B cell (primary cell): ENCODE measurements around the gene CYP4F22. TPM values are rescaled to one million over a fixed set of nuclear protein-coding genes. Genes with fewer than 3 reads are reported as not detected.

Experiments
- ATAC-seq: fragments of 200-7000 bp; cut with Tn5 transposase; one replicate; pipeline ENCODE4 v1.10.0; 2021; ENCODE audit warnings: low read depth, mild to moderate bottlenecking, moderate number of reproducible peaks, moderate library complexity
- CTCF ChIA-PET: fragments of 350-600 bp; sonication (Branson Sonifier 250); formaldehyde crosslinking; loops from one replicate; lab custom pipeline; 2021; ENCODE audit warnings: antibody characterized with exemption, inconsistent platforms; lab: Charles Lee
- POLR2A ChIA-PET: fragments of 350-600 bp; sonication (Branson Sonifier 250); formaldehyde crosslinking; loops from one replicate; lab custom pipeline; 2021; ENCODE audit warnings: antibody characterized with exemption; lab: Charles Lee
- DNase-seq: peaks from one replicate; pipeline ENCODE4 v3.0.0; 2013
- H2AFZ ChIP-seq: 2 replicates; pipeline ENCODE4 v1.6.1; 2012; ENCODE audit warnings: mild to moderate bottlenecking, low read depth, low read length; ENCODE audit not compliant: insufficient read depth, poor library complexity, severe bottlenecking
- H3K27ac ChIP-seq, 2 donors: 1 replicate in 1 of 2; 2 replicates in 1 of 2; pipeline ENCODE4 v1.5.1; 2012 to 2013; ENCODE audit warnings: low read length in 2 of 2, mild to moderate bottlenecking in 2 of 2, moderate library complexity in 1 of 2
- H3K27me3 ChIP-seq, 4 experiments: fragments of 200-600 bp in 1 of 4; sonication (generic) in 1 of 4; replicated peaks in 1 of 4; 1 replicate in 2 of 4; 2 replicates in 2 of 4; pipeline versions ENCODE4 v1.6.1 to v1.7.0; 2013 to 2016; ENCODE audit warnings: low read length in 3 of 4, mild to moderate bottlenecking in 2 of 4, mixed read lengths in 1 of 4, moderate library complexity in 1 of 4; ENCODE audit not compliant: insufficient read depth in 4 of 4, control insufficient read depth in 3 of 4; ENCODE audit errors: control extremely low read depth in 1 of 4
- H3K36me3 ChIP-seq, 2 experiments: replicated peaks in 1 of 2; 1 replicate in 1 of 2; 2 replicates in 1 of 2; pipeline versions ENCODE4 v1.6.1 to v1.7.1; 2013; ENCODE audit warnings: low read length in 1 of 2; ENCODE audit not compliant: insufficient read depth in 2 of 2, control insufficient read depth in 1 of 2; ENCODE audit errors: control extremely low read depth in 1 of 2, extremely low read depth in 1 of 2
- H3K4me1 ChIP-seq, 2 donors: fragments of 200-600 bp in 1 of 2; sonication (generic) in 1 of 2; 1 replicate in 1 of 2; 2 replicates in 1 of 2; pipeline versions ENCODE4 v1.5.1 to v1.6.1; 2013 to 2017; ENCODE audit warnings: low read length in 2 of 2; ENCODE audit not compliant: control insufficient read depth in 2 of 2, insufficient read depth in 2 of 2
- H3K4me2 ChIP-seq: replicated peaks from 2 replicates; pipeline ENCODE3; 2012; ENCODE audit warnings: mild to moderate bottlenecking, low read depth, low read length; ENCODE audit not compliant: poor library complexity, severe bottlenecking
- H3K4me3 ChIP-seq, 5 experiments: fragments of 200-600 bp in 1 of 5; sonication (generic) in 1 of 5; 1 replicate in 3 of 5; 2 replicates in 2 of 5; pipeline versions ENCODE4 v1.5.1 to v1.7.0; 2011 to 2016; ENCODE audit warnings: low read length in 4 of 5, mild to moderate bottlenecking in 4 of 5, low read depth in 2 of 5, control low read depth in 1 of 5, moderate library complexity in 1 of 5; ENCODE audit not compliant: insufficient read depth in 1 of 5; ENCODE audit errors: control extremely low read depth in 1 of 5, extremely low read depth in 1 of 5
- H3K79me2 ChIP-seq: fragments of 200-600 bp; sonication (generic); one replicate; pipeline ENCODE4 v1.6.0; 2016; ENCODE audit warnings: low read length; ENCODE audit not compliant: control insufficient read depth, insufficient read depth
- H3K9ac ChIP-seq: fragments of 200-600 bp; sonication (generic); 2 replicates; pipeline ENCODE4 v1.6.1; 2017; ENCODE audit warnings: mild to moderate bottlenecking, low read length, moderate library complexity
- H3K9me3 ChIP-seq, 3 donors: one replicate each; pipeline versions ENCODE4 v1.6.1 to v1.7.1; 2013; ENCODE audit warnings: low read length in 2 of 3; ENCODE audit not compliant: control insufficient read depth in 2 of 3, insufficient read depth in 1 of 3; ENCODE audit errors: control extremely low read depth in 1 of 3
- H4K20me1 ChIP-seq: 2 replicates; pipeline ENCODE4 v1.6.0; 2012; ENCODE audit warnings: mild to moderate bottlenecking, low read length; ENCODE audit not compliant: insufficient read depth, control insufficient read depth, poor library complexity, severe bottlenecking
- H3K27ac Mint-ChIP-seq: one replicate; pipeline ENCODE4 v1.8.0; 2021; ENCODE audit warnings: mixed read lengths
- H3K27me3 Mint-ChIP-seq: one replicate; pipeline ENCODE4 v1.8.0; 2021; ENCODE audit warnings: mixed read lengths
- H3K4me1 Mint-ChIP-seq: one replicate; pipeline ENCODE4 v1.8.0; 2021; ENCODE audit warnings: mixed read lengths
- H3K4me3 Mint-ChIP-seq: one replicate; pipeline ENCODE4 v1.8.0; 2021; ENCODE audit warnings: mixed read lengths
- H3K9me3 Mint-ChIP-seq: one replicate; pipeline ENCODE4 v1.8.0; 2022; ENCODE audit warnings: mixed read lengths; ENCODE audit not compliant: insufficient read depth
- CTCF ChIP-seq: fragments of 200-600 bp; IDR thresholded peaks from one replicate; pipeline ENCODE4 v1.8.0; 2022; ENCODE audit warnings: antibody characterized with exemption, mild to moderate bottlenecking
- EZH2 ChIP-seq: IDR thresholded peaks from 2 replicates; pipeline ENCODE4 v1.6.1; 2012; ENCODE audit warnings: borderline replicate concordance, low read depth, mild to moderate bottlenecking, moderate library complexity, low read length; ENCODE audit not compliant: insufficient read depth, poor library complexity, severe bottlenecking
- WGBS: methylation state at CpG from one replicate; pipeline ENCODE4 v1.1.5; 2013; ENCODE audit warnings: missing lambda C conversion rate; ENCODE audit not compliant: insufficient coverage; 5-methylcytosine and 5-hydroxymethylcytosine counted together
- intact Hi-C: fragments of 100-400 bp; cut with micrococcal nuclease; formaldehyde crosslinking; loops from one replicate; pipeline ENCODE4 v1.10.0; 2022
- polyA plus RNA-seq: library from polyadenylated mRNA; depleted of rRNA; stranded (reverse); fragments of >200 nt; gene quantifications from 2 replicates; pipeline ENCODE4 v1.2.3, GENCODE V29; 2012
- total RNA-seq, 2 donors: library from RNA; stranded (reverse); fragments of 120-200 nt in 1 of 2; gene quantifications; 1 replicate in 1 of 2; 2 replicates in 1 of 2; pipeline versions ENCODE4 v1.2.3 to v1.2.4, GENCODE V29; 2013 to 2022

Gene CYP4F22
- total and polyA plus RNA-seq, 2 donors (not counting 1 experiment from before 2014, with no cell fraction given), result 0.03 TPM; not detected in 1

- peaks cover 29 to 48% of the 10 kb centered on the region in 2 donors for H3K4me1 ChIP-seq
- peaks cover 41% of the 10 kb centered on the region for H3K4me1 Mint-ChIP-seq
Observed at GRCh38 chr19:15463861-15464371, 44.4 kb upstream of the CYP4F22 start.

More at GRCh38 chr19:15463861-15464371, 44.4 kb upstream of the CYP4F22 start:
- WGBS, result under 1% methylated on average over 15 of the region's 25 CpGs
- intact Hi-C loops, result loop anchor here (1.0 to 2.0 kb wide), 4 partner anchors 13 to 92 kb away; no protein-coding TSS in a partner anchor
- peak overlapping the region; percentile 84 for H3K4me2 ChIP-seq
- ChIA-PET POLR2A (interaction anchor here (1.0 kb wide), 1 partner anchor 31 kb away, joined by 3 read pairs; no protein-coding TSS in a partner anchor), CTCF (interaction anchor here (1.1 to 2.7 kb wide), 6 partner anchors 12 to 91 kb away, joined by 3 to 13 read pairs (median 6); partner anchors contain the start of gene AKAP8L)
- H3K27ac Mint-ChIP-seq, result peak overlapping the region; percentile 94
- H3K4me3 Mint-ChIP-seq, result peak overlapping the region; percentile 95
- TF ChIP-seq EZH2 (no peak), CTCF (no peak)
- H2AFZ ChIP-seq, result peak overlapping the region; percentile 81
- H3K36me3 ChIP-seq, result peaks cover 6 to 29% of the 10 kb centered on the region in 2 experiments
- peaks cover 0 to 5% (median 3%) of the 10 kb centered on the region in 4 experiments for H3K27me3 ChIP-seq
- H3K4me3 ChIP-seq, result peak overlapping the region; percentile 67 to 91 (median 81)
- ATAC-seq (peak; percentile 84), DNase-seq (peak; percentile 77)
- H3K27ac ChIP-seq, result peak overlapping the region; percentile 65 to 95
- peaks cover 5% of the 10 kb centered on the region for H3K27me3 Mint-ChIP-seq
- H3K9ac ChIP-seq, result peak overlapping the region; percentile 92
- H3K9me3 ChIP-seq, result no peaks in the 10 kb centered on the region
- H4K20me1 ChIP-seq, result peaks cover 28% of the 10 kb centered on the region
- peaks cover 62% of the 10 kb centered on the region for H3K79me2 ChIP-seq
- no peaks in the 10 kb centered on the region for H3K9me3 Mint-ChIP-seq
